ENCODE measurements around the gene CLDN11. TPM values are rescaled to one million over a fixed set of nuclear protein-coding genes. Genes with fewer than 3 reads are reported as not detected.

Gene CLDN11
- total and polyA plus RNA-seq, 10 of the 15 experiments (the other 5 are each of a cell fraction or from before 2014, with no cell fraction given), result 0.15 TPM; not detected in 9

DNA sequence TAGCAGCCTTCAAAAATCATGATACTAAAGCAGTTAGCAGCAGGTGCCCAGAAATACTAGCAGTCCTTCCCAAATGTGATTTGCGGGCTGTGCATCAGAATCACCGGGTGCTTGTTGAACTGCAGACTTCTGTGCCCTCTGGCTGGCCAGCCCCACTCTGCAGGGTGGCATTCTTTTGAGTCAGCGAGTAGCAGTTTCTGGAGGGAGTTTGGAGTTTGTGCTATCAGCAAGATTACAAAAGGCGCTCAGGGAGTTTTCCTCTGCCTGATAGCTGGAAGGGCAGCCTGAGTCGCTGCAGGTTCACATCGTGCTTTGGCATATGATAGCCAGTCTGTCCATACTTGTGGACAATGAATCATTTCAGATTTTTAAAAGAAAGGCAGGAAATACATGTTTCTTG lies 57.6 kb downstream of the CLDN11 start:
- Histone ChIP-seq H3K4me3 (no peak overlapping the region), H3K9me3 (replicated peaks; ENCODE audit: control insufficient read depth, insufficient read depth, low read length) (no peaks in the 10 kb centered on the region), H3K27me3 (replicated peaks in 1 of 2; ENCODE audit: control insufficient read depth in 2 of 2, insufficient read depth in 2 of 2, low read length in 1 of 2) (peaks cover 3 to 4% of the 10 kb centered on the region in 2 experiments; a peak in 3 of 4 replicates), H3K9ac (ENCODE audit: control insufficient read depth, insufficient read depth, low read length) (no peak overlapping the region), H3K4me1 (ENCODE audit: control insufficient read depth, insufficient read depth, low read length) (no peaks in the 10 kb centered on the region), H3K79me2 (ENCODE audit: control insufficient read depth, insufficient read depth, low read length) (no peaks in the 10 kb centered on the region), H2AFZ (ENCODE audit: control insufficient read depth, low read depth, low read length) (no peak overlapping the region), H3K4me2 (ENCODE audit: control insufficient read depth, insufficient read depth) (no peak overlapping the region), H3K27ac (ENCODE audit: control insufficient read depth, insufficient read depth) (no peak overlapping the region), H4K20me1 (ENCODE audit: control insufficient read depth, insufficient read depth) (no peaks in the 10 kb centered on the region), H3K36me3 (ENCODE audit: control insufficient read depth in 2 of 2, insufficient read depth in 2 of 2, low read length in 1 of 2) (no peaks in the 10 kb centered on the region)
- ChIA-PET CTCF (no interaction called here), POLR2A (no interaction called here), RAD21 (ENCODE audit: unreplicated experiment) (no interaction called here), SMC1A (ENCODE audit: uncharacterized antibody, unreplicated experiment) (interaction anchor here (1.0 kb wide), 1 partner anchor 31 kb away, joined by 3 read pairs; no protein-coding TSS in a partner anchor)
- BruUV-seq (replicated peaks), result no TSS peak
- FAIRE-seq (no peak), DNase-seq (ENCODE audit: low read depth, low spot score) (no peak), ATAC-seq (no peak)
- TF ChIP-seq SMARCA5 (IDR thresholded peaks at IDR 0.05) (no peak), EP300 (IDR thresholded peaks at IDR 0.05; ENCODE audit: borderline replicate concordance in 1 of 2, control insufficient read depth in 1 of 2, low read depth in 2 of 2, low read length in 2 of 2) (no peak), IKZF1 (conservative IDR thresholded peaks at IDR 0.05) (no peak), ASH2L (IDR thresholded peaks at IDR 0.05; ENCODE audit: borderline replicate concordance, low read depth) (no peak), CBX3 (IDR thresholded peaks at IDR 0.05; ENCODE audit: borderline replicate concordance, low read depth) (no peak), ZBED1 (IDR thresholded peaks at IDR 0.05; ENCODE audit: borderline replicate concordance) (no peak), DPF2 (IDR thresholded peaks at IDR 0.05) (no peak), HCFC1 (IDR thresholded peaks at IDR 0.05; ENCODE audit: low read length) (no peak), SUZ12 (IDR thresholded peaks at IDR 0.05; ENCODE audit: unreplicated experiment) (no peak), NBN (IDR thresholded peaks at IDR 0.05) (no peak), LARP7 (IDR thresholded peaks at IDR 0.05) (no peak)
- TF ChIP-seq, protein P1, sequence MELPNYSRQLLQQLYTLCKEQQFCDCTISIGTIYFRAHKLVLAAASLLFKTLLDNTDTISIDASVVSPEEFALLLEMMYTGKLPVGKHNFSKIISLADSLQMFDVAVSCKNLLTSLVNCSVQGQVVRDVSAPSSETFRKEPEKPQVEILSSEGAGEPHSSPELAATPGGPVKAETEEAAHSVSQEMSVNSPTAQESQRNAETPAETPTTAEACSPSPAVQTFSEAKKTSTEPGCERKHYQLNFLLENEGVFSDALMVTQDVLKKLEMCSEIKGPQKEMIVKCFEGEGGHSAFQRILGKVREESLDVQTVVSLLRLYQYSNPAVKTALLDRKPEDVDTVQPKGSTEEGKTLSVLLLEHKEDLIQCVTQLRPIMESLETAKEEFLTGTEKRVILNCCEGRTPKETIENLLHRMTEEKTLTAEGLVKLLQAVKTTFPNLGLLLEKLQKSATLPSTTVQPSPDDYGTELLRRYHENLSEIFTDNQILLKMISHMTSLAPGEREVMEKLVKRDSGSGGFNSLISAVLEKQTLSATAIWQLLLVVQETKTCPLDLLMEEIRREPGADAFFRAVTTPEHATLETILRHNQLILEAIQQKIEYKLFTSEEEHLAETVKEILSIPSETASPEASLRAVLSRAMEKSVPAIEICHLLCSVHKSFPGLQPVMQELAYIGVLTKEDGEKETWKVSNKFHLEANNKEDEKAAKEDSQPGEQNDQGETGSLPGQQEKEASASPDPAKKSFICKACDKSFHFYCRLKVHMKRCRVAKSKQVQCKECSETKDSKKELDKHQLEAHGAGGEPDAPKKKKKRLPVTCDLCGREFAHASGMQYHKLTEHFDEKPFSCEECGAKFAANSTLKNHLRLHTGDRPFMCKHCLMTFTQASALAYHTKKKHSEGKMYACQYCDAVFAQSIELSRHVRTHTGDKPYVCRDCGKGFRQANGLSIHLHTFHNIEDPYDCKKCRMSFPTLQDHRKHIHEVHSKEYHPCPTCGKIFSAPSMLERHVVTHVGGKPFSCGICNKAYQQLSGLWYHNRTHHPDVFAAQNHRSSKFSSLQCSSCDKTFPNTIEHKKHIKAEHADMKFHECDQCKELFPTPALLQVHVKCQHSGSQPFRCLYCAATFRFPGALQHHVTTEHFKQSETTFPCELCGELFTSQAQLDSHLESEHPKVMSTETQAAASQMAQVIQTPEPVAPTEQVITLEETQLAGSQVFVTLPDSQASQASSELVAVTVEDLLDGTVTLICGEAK (IDR thresholded peaks at IDR 0.05; ENCODE audit: borderline replicate concordance), result no peak
- TF ChIP-seq, protein P2, sequence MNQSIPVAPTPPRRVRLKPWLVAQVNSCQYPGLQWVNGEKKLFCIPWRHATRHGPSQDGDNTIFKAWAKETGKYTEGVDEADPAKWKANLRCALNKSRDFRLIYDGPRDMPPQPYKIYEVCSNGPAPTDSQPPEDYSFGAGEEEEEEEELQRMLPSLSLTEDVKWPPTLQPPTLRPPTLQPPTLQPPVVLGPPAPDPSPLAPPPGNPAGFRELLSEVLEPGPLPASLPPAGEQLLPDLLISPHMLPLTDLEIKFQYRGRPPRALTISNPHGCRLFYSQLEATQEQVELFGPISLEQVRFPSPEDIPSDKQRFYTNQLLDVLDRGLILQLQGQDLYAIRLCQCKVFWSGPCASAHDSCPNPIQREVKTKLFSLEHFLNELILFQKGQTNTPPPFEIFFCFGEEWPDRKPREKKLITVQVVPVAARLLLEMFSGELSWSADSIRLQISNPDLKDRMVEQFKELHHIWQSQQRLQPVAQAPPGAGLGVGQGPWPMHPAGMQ (IDR thresholded peaks at IDR 0.05; ENCODE audit: borderline replicate concordance), result no peak
- TF ChIP-seq, protein P3, sequence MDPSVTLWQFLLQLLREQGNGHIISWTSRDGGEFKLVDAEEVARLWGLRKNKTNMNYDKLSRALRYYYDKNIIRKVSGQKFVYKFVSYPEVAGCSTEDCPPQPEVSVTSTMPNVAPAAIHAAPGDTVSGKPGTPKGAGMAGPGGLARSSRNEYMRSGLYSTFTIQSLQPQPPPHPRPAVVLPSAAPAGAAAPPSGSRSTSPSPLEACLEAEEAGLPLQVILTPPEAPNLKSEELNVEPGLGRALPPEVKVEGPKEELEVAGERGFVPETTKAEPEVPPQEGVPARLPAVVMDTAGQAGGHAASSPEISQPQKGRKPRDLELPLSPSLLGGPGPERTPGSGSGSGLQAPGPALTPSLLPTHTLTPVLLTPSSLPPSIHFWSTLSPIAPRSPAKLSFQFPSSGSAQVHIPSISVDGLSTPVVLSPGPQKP (IDR thresholded peaks at IDR 0.05; ENCODE audit: low read depth, low read length), result no peak
- TF ChIP-seq, protein P4, sequence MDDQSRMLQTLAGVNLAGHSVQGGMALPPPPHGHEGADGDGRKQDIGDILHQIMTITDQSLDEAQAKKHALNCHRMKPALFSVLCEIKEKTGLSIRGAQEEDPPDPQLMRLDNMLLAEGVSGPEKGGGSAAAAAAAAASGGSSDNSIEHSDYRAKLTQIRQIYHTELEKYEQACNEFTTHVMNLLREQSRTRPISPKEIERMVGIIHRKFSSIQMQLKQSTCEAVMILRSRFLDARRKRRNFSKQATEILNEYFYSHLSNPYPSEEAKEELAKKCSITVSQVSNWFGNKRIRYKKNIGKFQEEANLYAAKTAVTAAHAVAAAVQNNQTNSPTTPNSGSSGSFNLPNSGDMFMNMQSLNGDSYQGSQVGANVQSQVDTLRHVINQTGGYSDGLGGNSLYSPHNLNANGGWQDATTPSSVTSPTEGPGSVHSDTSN (IDR thresholded peaks at IDR 0.05; ENCODE audit: insufficient replicate concordance, low read depth, low read length), result no peak
- intact Hi-C loops (cut with micrococcal nuclease; ENCODE audit: unreplicated experiment) (no loop called here), in situ Hi-C loops (cut with MboI) (no loop called here)
- 58% methylated on average over 6 of the region's 6 CpGs for WGBS (ENCODE audit: insufficient coverage, insufficient replicate concordance, low lambda C conversion rate, missing lambda C conversion rate)
